ENCODE data around the gene MICU1. TPM values are rescaled to one million over a fixed set of nuclear protein-coding genes. Genes with fewer than 3 reads are reported as not detected.

MICU1 gene
- total and polyA plus RNA-seq, 4 donors = 53.1 to 86.9 (median 73.8) TPM

- 100% methylated on average over 1 of the region's 8 CpGs for WGBS (ENCODE audit: insufficient coverage)
- H3K36me3 ChIP-seq (ENCODE audit: control insufficient read depth, insufficient read depth, low read length) = no peaks in the 10 kb centered on the region
- no peaks in the 10 kb centered on the region for H3K9me3 ChIP-seq (ENCODE audit: control insufficient read depth, insufficient read depth, low read length)
- H3K4me1 ChIP-seq (ENCODE audit: control insufficient read depth, insufficient read depth, low read length) = no peaks in the 10 kb centered on the region
- no peak overlapping the region for H3K27ac ChIP-seq (ENCODE audit: low read depth, low read length)
- H3K27me3 ChIP-seq (ENCODE audit: control insufficient read depth, insufficient read depth, low read length) = no peaks in the 10 kb centered on the region
- H3K4me3 ChIP-seq (ENCODE audit: low read depth, low read length) = no peak overlapping the region
- no peak for DNase-seq (ENCODE audit: low read depth in 4 of 6, low spot score in 6 of 6)
Measured at GRCh38 chr10:72517244-72517643, 108.6 kb downstream of the MICU1 start.

GRCh38 chr10:72515455-72515854 lies 110.4 kb downstream of the MICU1 start:
- H3K27ac ChIP-seq (ENCODE audit: low read depth, low read length) = no peak overlapping the region
- no peaks in the 10 kb centered on the region for H3K27me3 ChIP-seq (ENCODE audit: control insufficient read depth, insufficient read depth, low read length)
- no peak overlapping the region for H3K4me3 ChIP-seq (ENCODE audit: low read depth, low read length)
- H3K36me3 ChIP-seq (ENCODE audit: control insufficient read depth, insufficient read depth, low read length) = no peaks in the 10 kb centered on the region
- no peaks in the 10 kb centered on the region for H3K9me3 ChIP-seq (ENCODE audit: control insufficient read depth, insufficient read depth, low read length)
- no peaks in the 10 kb centered on the region for H3K4me1 ChIP-seq (ENCODE audit: control insufficient read depth, insufficient read depth, low read length)
- no CpG with 5 or more reads among the region's 2 CpGs for WGBS (ENCODE audit: insufficient coverage)
- no peak for DNase-seq (ENCODE audit: low read depth in 4 of 6, low spot score in 6 of 6)

- H3K9me3 ChIP-seq (ENCODE audit: control insufficient read depth, insufficient read depth, low read length) = no peaks in the 10 kb centered on the region
- H3K36me3 ChIP-seq (ENCODE audit: control insufficient read depth, insufficient read depth, low read length) = no peaks in the 10 kb centered on the region
- no peaks in the 10 kb centered on the region for H3K27me3 ChIP-seq (ENCODE audit: control insufficient read depth, insufficient read depth, low read length)
- DNase-seq (ENCODE audit: low read depth in 4 of 6, low spot score in 6 of 6) = no peak
- no peak overlapping the region for H3K27ac ChIP-seq (ENCODE audit: low read depth, low read length)
- H3K4me3 ChIP-seq (ENCODE audit: low read depth, low read length) = no peak overlapping the region
- no peaks in the 10 kb centered on the region for H3K4me1 ChIP-seq (ENCODE audit: control insufficient read depth, insufficient read depth, low read length)
Measured at GRCh38 chr10:72513910-72514309, 112.0 kb downstream of the MICU1 start.

- H3K9me3 ChIP-seq (ENCODE audit: control insufficient read depth, insufficient read depth, low read length) = no peaks in the 10 kb centered on the region
- DNase-seq (ENCODE audit: low read depth in 4 of 6, low spot score in 6 of 6) = no peak
- 100% methylated on average over 4 of the region's 5 CpGs for WGBS (ENCODE audit: insufficient coverage)
Measured at GRCh38 chr10:72511459-72511858, 114.4 kb downstream of the MICU1 start.

GRCh38 chr10:72509941-72510340 lies 115.9 kb downstream of the MICU1 start:
- H3K27me3 ChIP-seq (ENCODE audit: control insufficient read depth, insufficient read depth, low read length) = no peaks in the 10 kb centered on the region
- H3K4me1 ChIP-seq (ENCODE audit: control insufficient read depth, insufficient read depth, low read length) = no peaks in the 10 kb centered on the region
- no peak for DNase-seq (ENCODE audit: low read depth in 4 of 6, low spot score in 6 of 6)
- no peaks in the 10 kb centered on the region for H3K9me3 ChIP-seq (ENCODE audit: control insufficient read depth, insufficient read depth, low read length)
- no CpG with 5 or more reads among the region's 1 CpG for WGBS (ENCODE audit: insufficient coverage)
- no peak overlapping the region for H3K4me3 ChIP-seq (ENCODE audit: low read depth, low read length)
- H3K27ac ChIP-seq (ENCODE audit: low read depth, low read length) = no peak overlapping the region
- H3K36me3 ChIP-seq (ENCODE audit: control insufficient read depth, insufficient read depth, low read length) = no peaks in the 10 kb centered on the region

More at GRCh38 chr10:72511459-72511858, 114.4 kb downstream of the MICU1 start:
- no peaks in the 10 kb centered on the region for H3K4me1 ChIP-seq (ENCODE audit: control insufficient read depth, insufficient read depth, low read length)
- no peaks in the 10 kb centered on the region for H3K27me3 ChIP-seq (ENCODE audit: control insufficient read depth, insufficient read depth, low read length)
- no peak overlapping the region for H3K27ac ChIP-seq (ENCODE audit: low read depth, low read length)
- H3K36me3 ChIP-seq (ENCODE audit: control insufficient read depth, insufficient read depth, low read length) = no peaks in the 10 kb centered on the region
- H3K4me3 ChIP-seq (ENCODE audit: low read depth, low read length) = no peak overlapping the region

- no peak for DNase-seq (ENCODE audit: low read depth in 4 of 6, low spot score in 6 of 6)
- H3K4me1 ChIP-seq (ENCODE audit: control insufficient read depth, insufficient read depth, low read length) = no peaks in the 10 kb centered on the region
- WGBS (ENCODE audit: insufficient coverage) = 100% methylated on average over 1 of the region's 4 CpGs
- H3K4me3 ChIP-seq (ENCODE audit: low read depth, low read length) = no peak overlapping the region
- H3K9me3 ChIP-seq (ENCODE audit: control insufficient read depth, insufficient read depth, low read length) = no peaks in the 10 kb centered on the region
- no peaks in the 10 kb centered on the region for H3K27me3 ChIP-seq (ENCODE audit: control insufficient read depth, insufficient read depth, low read length)
- no peaks in the 10 kb centered on the region for H3K36me3 ChIP-seq (ENCODE audit: control insufficient read depth, insufficient read depth, low read length)
- no peak overlapping the region for H3K27ac ChIP-seq (ENCODE audit: low read depth, low read length)
Measured at GRCh38 chr10:72509206-72509799, 116.6 kb downstream of the MICU1 start.

- Histone ChIP-seq H3K9me3 (ENCODE audit: control insufficient read depth, insufficient read depth, low read length) (no peaks in the 10 kb centered on the region), H3K4me3 (ENCODE audit: low read depth, low read length) (no peak overlapping the region), H3K27ac (ENCODE audit: low read depth, low read length) (no peak overlapping the region), H3K36me3 (ENCODE audit: control insufficient read depth, insufficient read depth, low read length) (no peaks in the 10 kb centered on the region), H3K4me1 (ENCODE audit: control insufficient read depth, insufficient read depth, low read length) (no peaks in the 10 kb centered on the region), H3K27me3 (ENCODE audit: control insufficient read depth, insufficient read depth, low read length) (no peaks in the 10 kb centered on the region)
- no CpG with 5 or more reads among the region's 2 CpGs for WGBS (ENCODE audit: insufficient coverage)
- no peak for DNase-seq (ENCODE audit: low read depth in 4 of 6, low spot score in 6 of 6)
Measured at GRCh38 chr10:72508033-72508432, 117.8 kb downstream of the MICU1 start.

- no peaks in the 10 kb centered on the region for H3K9me3 ChIP-seq (ENCODE audit: control insufficient read depth, insufficient read depth, low read length)
- H3K36me3 ChIP-seq (ENCODE audit: control insufficient read depth, insufficient read depth, low read length) = no peaks in the 10 kb centered on the region
- no peaks in the 10 kb centered on the region for H3K4me1 ChIP-seq (ENCODE audit: control insufficient read depth, insufficient read depth, low read length)
- H3K27ac ChIP-seq (ENCODE audit: low read depth, low read length) = no peak overlapping the region
- H3K4me3 ChIP-seq (ENCODE audit: low read depth, low read length) = no peak overlapping the region
- DNase-seq (ENCODE audit: low read depth in 4 of 6, low spot score in 6 of 6) = no peak
- H3K27me3 ChIP-seq (ENCODE audit: control insufficient read depth, insufficient read depth, low read length) = no peaks in the 10 kb centered on the region
Measured at GRCh38 chr10:72506474-72506873, 119.4 kb downstream of the MICU1 start.

- no CpG with 5 or more reads among the region's 6 CpGs for WGBS (ENCODE audit: insufficient coverage)
- H3K27ac ChIP-seq (ENCODE audit: low read depth, low read length) = no peak overlapping the region
- H3K4me3 ChIP-seq (ENCODE audit: low read depth, low read length) = no peak overlapping the region
- no peaks in the 10 kb centered on the region for H3K27me3 ChIP-seq (ENCODE audit: control insufficient read depth, insufficient read depth, low read length)
- H3K36me3 ChIP-seq (ENCODE audit: control insufficient read depth, insufficient read depth, low read length) = no peaks in the 10 kb centered on the region
- H3K9me3 ChIP-seq (ENCODE audit: control insufficient read depth, insufficient read depth, low read length) = no peaks in the 10 kb centered on the region
- H3K4me1 ChIP-seq (ENCODE audit: control insufficient read depth, insufficient read depth, low read length) = no peaks in the 10 kb centered on the region
- DNase-seq (ENCODE audit: low read depth in 4 of 6, low spot score in 6 of 6) = no peak
Measured at GRCh38 chr10:72505435-72505834, 120.4 kb downstream of the MICU1 start.

GRCh38 chr10:72503694-72504438 lies 122.0 kb downstream of the MICU1 start:
- Histone ChIP-seq H3K36me3 (ENCODE audit: control insufficient read depth, insufficient read depth, low read length) (no peaks in the 10 kb centered on the region), H3K27me3 (ENCODE audit: control insufficient read depth, insufficient read depth, low read length) (no peaks in the 10 kb centered on the region), H3K27ac (ENCODE audit: low read depth, low read length) (no peak overlapping the region), H3K9me3 (ENCODE audit: control insufficient read depth, insufficient read depth, low read length) (no peaks in the 10 kb centered on the region), H3K4me1 (ENCODE audit: control insufficient read depth, insufficient read depth, low read length) (no peaks in the 10 kb centered on the region), H3K4me3 (ENCODE audit: low read depth, low read length) (no peak overlapping the region)
- no peak for DNase-seq (ENCODE audit: low read depth in 4 of 6, low spot score in 6 of 6)
- WGBS (ENCODE audit: insufficient coverage) = no CpG with 5 or more reads among the region's 3 CpGs

All from spinal cord (tissue), 10 donors.